Tibial nerve (tissue), 4 donors: ENCODE data around the gene ANGPTL7. TPM values are rescaled to one million over a fixed set of nuclear protein-coding genes. Genes with fewer than 3 reads are reported as not detected.
"Not testable (repeated sequence)": the region's sequence is repeated elsewhere in the genome, so short reads cannot be mapped to it uniquely, and the experiment has no call there.

ENCODE experiments used
- DNase-seq, 2 donors: peaks; one replicate each; pipeline ENCODE4 v3.0.0-alpha.2; 2019; ENCODE audit warnings: low spot score in 2 of 2
- H3K27ac ChIP-seq, 4 donors: fragments of 200-600 bp; sonication (generic) in 3 of 4; one replicate each; pipeline ENCODE4 v1.5.1; 2017 to 2019; ENCODE audit warnings: mild to moderate bottlenecking in 1 of 4
- H3K27me3 ChIP-seq, 2 donors: fragments of 200-600 bp; sonication (generic) in 1 of 2; one replicate each; pipeline versions ENCODE4 v1.5.1 to v1.6.0; 2017 to 2019
- H3K36me3 ChIP-seq, 3 donors: fragments of 200-600 bp; sonication (generic); one replicate each; pipeline ENCODE4 v1.5.1; 2018 to 2019
- H3K4me1 ChIP-seq, 4 donors: fragments of 200-600 bp; sonication (generic) in 3 of 4; one replicate each; pipeline ENCODE4 v1.5.1; 2017 to 2019
- H3K4me3 ChIP-seq, 4 donors: fragments of 200-600 bp; sonication (generic) in 3 of 4; one replicate each; pipeline ENCODE4 v1.5.1; 2017 to 2019; ENCODE audit warnings: mild to moderate bottlenecking in 1 of 4, moderate library complexity in 1 of 4
- H3K9me3 ChIP-seq, 4 donors: fragments of 200-600 bp; sonication (generic) in 3 of 4; one replicate each; pipeline ENCODE4 v1.5.1; 2017 to 2019
- CTCF ChIP-seq, 5 experiments: fragments of 200-600 bp in 3 of 5; fragments of 450-650 bp in 2 of 5; sonication (generic) in 3 of 5; IDR thresholded peaks; one replicate each; pipeline ENCODE4 v1.5.1; 2016 to 2019; ENCODE audit warnings: antibody characterized with exemption in 5 of 5, mild to moderate bottlenecking in 3 of 5, moderate library complexity in 2 of 5
- EP300 ChIP-seq, 2 donors: sonication (generic); formaldehyde crosslinking; IDR thresholded peaks; one replicate each; pipeline ENCODE4 v1.6.1; 2017; ENCODE audit warnings: antibody characterized with exemption in 2 of 2, mild to moderate bottlenecking in 1 of 2
- POLR2A ChIP-seq, 2 donors: fragments of 450-650 bp; IDR thresholded peaks; one replicate each; pipeline ENCODE4 v1.6.1; 2017; ENCODE audit warnings: antibody characterized with exemption in 2 of 2, mild to moderate bottlenecking in 2 of 2, moderate library complexity in 2 of 2
- WGBS, 2 donors: methylation state at CpG; one replicate each; pipeline ENCODE4 v1.1.5; 2018; 5-methylcytosine and 5-hydroxymethylcytosine counted together
- total RNA-seq, 4 donors: library from RNA; depleted of rRNA; stranded (reverse); fragments of >200 nt; gene quantifications; one replicate each; pipeline ENCODE4 v1.1.0, GENCODE V29; 2016

ANGPTL7 gene
- total RNA-seq, 4 donors from 2014 or later = 1,094 to 2,140 (median 1,213) TPM

GRCh38 chr1:11157867-11158266 lies 31.3 kb upstream of the ANGPTL7 start:
- 5 to 14% methylated on average over 2 of the region's 2 CpGs for WGBS, 2 donors
- H3K4me3 ChIP-seq = no peak overlapping the region
- peaks cover 0 to 46% (median 0%) of the 10 kb centered on the region in 3 donors for H3K36me3 ChIP-seq
- TF ChIP-seq POLR2A (IDR thresholded peaks at IDR 0.05) = no peak
- peak in 1 of 2 donors; percentile 79 for TF ChIP-seq EP300 (IDR thresholded peaks at IDR 0.05)
- peaks cover 0 to 47% (median 13%) of the 10 kb centered on the region in 4 donors for H3K4me1 ChIP-seq
- H3K27me3 ChIP-seq = no peaks in the 10 kb centered on the region
- no peaks in the 10 kb centered on the region for H3K9me3 ChIP-seq
- H3K27ac ChIP-seq = peak overlapping the region; percentile 57 to 88 (median 72)
- peak; percentile 55 to 80 for DNase-seq

GRCh38 chr1:11158291-11158690 lies 30.9 kb upstream of the ANGPTL7 start:
- Histone ChIP-seq H3K36me3 (peaks cover 0 to 46% (median 0%) of the 10 kb centered on the region in 3 donors), H3K4me3 (no peak overlapping the region), H3K27ac (peak overlapping the region; percentile 57 to 88 (median 72)), H3K27me3 (no peaks in the 10 kb centered on the region), H3K4me1 (peaks cover 0 to 42% (median 13%) of the 10 kb centered on the region in 4 donors), H3K9me3 (no peaks in the 10 kb centered on the region)
- 41 to 43% methylated on average over 3 of the region's 3 CpGs for WGBS, 2 donors
- TF ChIP-seq POLR2A (IDR thresholded peaks at IDR 0.05) = no peak
- no peak for TF ChIP-seq EP300 (IDR thresholded peaks at IDR 0.05)
- no peak for TF ChIP-seq CTCF (IDR thresholded peaks at IDR 0.05)
- no peak for DNase-seq

- H3K9me3 ChIP-seq = no peaks in the 10 kb centered on the region
- no peaks in the 10 kb centered on the region for H3K27me3 ChIP-seq
- 64 to 65% methylated on average over 3 of the region's 3 CpGs for WGBS, 2 donors
- peak overlapping the region in 2 of 4 donors; percentile 86 to 88 for H3K27ac ChIP-seq
- peaks cover 0 to 46% (median 0%) of the 10 kb centered on the region in 3 donors for H3K36me3 ChIP-seq
- TF ChIP-seq POLR2A (IDR thresholded peaks at IDR 0.05) (no peak), EP300 (IDR thresholded peaks at IDR 0.05) (peak in 1 of 2 donors; percentile 42)
- H3K4me1 ChIP-seq = peaks cover 0 to 38% (median 13%) of the 10 kb centered on the region in 4 donors
- no peak for DNase-seq
- no peak overlapping the region for H3K4me3 ChIP-seq
These were observed 30.3 kb upstream of the ANGPTL7 start for GRCh38 chr1:11158720-11159321.

GRCh38 chr1:11162752-11163151 lies 26.4 kb upstream of the ANGPTL7 start:
- not testable (repeated sequence) for H3K9me3 ChIP-seq, H3K4me3 ChIP-seq, DNase-seq, H3K27ac ChIP-seq, H3K27me3 ChIP-seq
- WGBS, 2 donors = 93 to 98% methylated on average over 4 of the region's 4 CpGs
- H3K4me1 ChIP-seq = peaks cover 0 to 21% (median 8%) of the 10 kb centered on the region in 4 donors
- H3K36me3 ChIP-seq = peaks cover 0 to 32% (median 0%) of the 10 kb centered on the region in 3 donors

GRCh38 chr1:11166744-11167143 lies 22.4 kb upstream of the ANGPTL7 start:
- WGBS, 2 donors = 96 to 100% methylated on average over 5 of the region's 5 CpGs
- not testable (repeated sequence) for H3K27ac ChIP-seq, DNase-seq, H3K27me3 ChIP-seq, H3K4me3 ChIP-seq, H3K4me1 ChIP-seq, H3K9me3 ChIP-seq
- H3K36me3 ChIP-seq = peaks cover 0 to 15% (median 0%) of the 10 kb centered on the region in 3 donors

GRCh38 chr1:11168731-11169130 lies 20.4 kb upstream of the ANGPTL7 start:
- TF ChIP-seq CTCF (IDR thresholded peaks at IDR 0.05) = no peak
- no peaks in the 10 kb centered on the region for H3K9me3 ChIP-seq
- H3K36me3 ChIP-seq = peaks cover 0 to 13% (median 0%) of the 10 kb centered on the region in 3 donors
- no peaks in the 10 kb centered on the region for H3K4me1 ChIP-seq
- 94 to 96% methylated on average over 1 of the region's 1 CpG for WGBS, 2 donors
- no peak overlapping the region for H3K27ac ChIP-seq
- DNase-seq = no peak
- H3K27me3 ChIP-seq = no peaks in the 10 kb centered on the region
- H3K4me3 ChIP-seq = no peak overlapping the region

- H3K36me3 ChIP-seq = peaks cover 0 to 13% (median 0%) of the 10 kb centered on the region in 3 donors
- no peaks in the 10 kb centered on the region for H3K9me3 ChIP-seq
- 81 to 84% methylated on average over 3 of the region's 3 CpGs for WGBS, 2 donors
- peaks cover 0 to 4% (median 1%) of the 10 kb centered on the region in 4 donors for H3K4me1 ChIP-seq
- no peak for DNase-seq
- no peak for TF ChIP-seq CTCF (IDR thresholded peaks at IDR 0.05)
- TF ChIP-seq EP300 (IDR thresholded peaks at IDR 0.05) = no peak
- no peak for TF ChIP-seq POLR2A (IDR thresholded peaks at IDR 0.05)
- no peaks in the 10 kb centered on the region for H3K27me3 ChIP-seq
- no peak overlapping the region for H3K27ac ChIP-seq
- H3K4me3 ChIP-seq = no peak overlapping the region
These were observed 20.0 kb upstream of the ANGPTL7 start for GRCh38 chr1:11169202-11169601.
